DOHH2 (cell line): ENCODE results near the gene ENOX1.

ENCODE experiments used
- H3F3A ChIP-seq: fragments of 200-600 bp; sonication (generic), shearing (Covaris generic); 2 replicates; pipeline ENCODE4 v1.6.0; 2016; ENCODE audit warnings: antibody characterized with exemption, mild to moderate bottlenecking; ENCODE audit not compliant: control insufficient read depth, insufficient read depth
- H3K27ac ChIP-seq: fragments of 200-600 bp; sonication (generic); 2 replicates; pipeline ENCODE4 v1.5.1; 2014; ENCODE audit warnings: low read depth, mild to moderate bottlenecking, low read length, moderate library complexity
- H3K27me3 ChIP-seq: fragments of 200-600 bp; sonication (generic); 2 replicates; pipeline ENCODE4 v1.6.1; 2014; ENCODE audit warnings: mild to moderate bottlenecking, low read length, mixed read lengths; ENCODE audit not compliant: control insufficient read depth
- H3K36me3 ChIP-seq: fragments of 200-600 bp; sonication (generic); 2 replicates; pipeline ENCODE4 v1.6.1; 2014; ENCODE audit warnings: mild to moderate bottlenecking, low read length, moderate library complexity, mixed read lengths; ENCODE audit not compliant: control insufficient read depth
- H3K4me1 ChIP-seq: fragments of 200-600 bp; sonication (generic); 2 replicates; pipeline ENCODE4 v1.6.1; 2014; ENCODE audit warnings: mild to moderate bottlenecking, low read length, mixed read lengths; ENCODE audit not compliant: control insufficient read depth
- H3K4me2 ChIP-seq: fragments of 200-600 bp; sonication (generic); 2 replicates; pipeline ENCODE4 v1.6.0; 2014; ENCODE audit warnings: mild to moderate bottlenecking, low read length, moderate library complexity
- H3K4me3 ChIP-seq: fragments of 200-600 bp; sonication (generic); 2 replicates; pipeline ENCODE4 v1.5.1; 2014; ENCODE audit warnings: mild to moderate bottlenecking, low read length, mixed read lengths
- H3K79me2 ChIP-seq: fragments of 200-600 bp; sonication (generic); 2 replicates; pipeline ENCODE4 v1.6.1; 2014; ENCODE audit warnings: mild to moderate bottlenecking, low read length, mixed read lengths; ENCODE audit not compliant: control insufficient read depth
- H3K9me2 ChIP-seq: fragments of 200-600 bp; sonication (generic); replicated peaks from 2 replicates; pipeline ENCODE4 v1.6.1; 2014; ENCODE audit warnings: mild to moderate bottlenecking, low read length, mixed read lengths; ENCODE audit not compliant: control insufficient read depth
- H3K9me3 ChIP-seq: fragments of 200-600 bp; sonication (generic); 2 replicates; pipeline ENCODE4 v1.6.1; 2014; ENCODE audit warnings: antibody characterized with exemption, low read length, mixed read lengths; ENCODE audit not compliant: control insufficient read depth, insufficient read depth
- H4K20me1 ChIP-seq: fragments of 200-600 bp; sonication (generic); 2 replicates; pipeline ENCODE4 v1.6.0; 2014; ENCODE audit warnings: low read depth, mild to moderate bottlenecking, antibody characterized with exemption, low read length, moderate library complexity; ENCODE audit not compliant: control insufficient read depth, insufficient read depth
- EZH2phosphoT487 ChIP-seq: fragments of 200-600 bp; sonication (generic); IDR thresholded peaks from 2 replicates; pipeline ENCODE4 v1.6.1; 2017; ENCODE audit warnings: borderline replicate concordance, mild to moderate bottlenecking, antibody characterized with exemption, low read length, moderate library complexity, mixed read lengths
- TF ChIP-seq, protein P1 (sequence below): fragments of 200-600 bp; sonication (generic); IDR thresholded peaks from one replicate; pipeline ENCODE4 v1.5.1; 2014; ENCODE audit warnings: antibody characterized with exemption, mild to moderate bottlenecking, low read depth, low read length; ENCODE audit not compliant: poor library complexity, severe bottlenecking

The ENOX1 gene

DNA sequence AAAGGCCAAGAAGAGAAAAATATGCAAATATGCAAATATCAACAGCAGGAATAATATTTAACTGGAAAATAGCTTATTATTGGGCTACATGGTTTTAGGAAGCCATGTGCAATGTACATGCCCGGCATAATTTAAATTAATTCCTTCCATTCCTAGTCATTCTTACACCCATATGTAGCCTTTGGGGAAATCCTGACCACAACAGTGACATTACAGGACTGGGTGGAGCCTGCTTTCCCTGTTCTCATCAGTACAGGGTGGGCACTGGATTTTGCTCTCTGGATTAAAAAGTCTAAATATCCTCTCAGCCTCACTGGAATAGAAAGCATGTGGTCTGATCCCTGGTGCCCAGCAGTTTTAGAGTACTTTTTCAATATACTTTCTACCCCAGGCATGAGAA is 565.2 kb downstream of the ENOX1 start:
- H3K4me2 ChIP-seq: no peak overlapping the region
- no peaks in the 10 kb centered on the region for H4K20me1 ChIP-seq
- H3K4me1 ChIP-seq: no peaks in the 10 kb centered on the region
- no peaks in the 10 kb centered on the region for H3F3A ChIP-seq
- no peaks in the 10 kb centered on the region for H3K9me2 ChIP-seq
- no peak overlapping the region for H3K4me3 ChIP-seq
- H3K27me3 ChIP-seq: no peaks in the 10 kb centered on the region
- H3K27ac ChIP-seq: no peak overlapping the region
- H3K79me2 ChIP-seq: no peaks in the 10 kb centered on the region
- H3K9me3 ChIP-seq: no peaks in the 10 kb centered on the region
- TF ChIP-seq, protein P1, sequence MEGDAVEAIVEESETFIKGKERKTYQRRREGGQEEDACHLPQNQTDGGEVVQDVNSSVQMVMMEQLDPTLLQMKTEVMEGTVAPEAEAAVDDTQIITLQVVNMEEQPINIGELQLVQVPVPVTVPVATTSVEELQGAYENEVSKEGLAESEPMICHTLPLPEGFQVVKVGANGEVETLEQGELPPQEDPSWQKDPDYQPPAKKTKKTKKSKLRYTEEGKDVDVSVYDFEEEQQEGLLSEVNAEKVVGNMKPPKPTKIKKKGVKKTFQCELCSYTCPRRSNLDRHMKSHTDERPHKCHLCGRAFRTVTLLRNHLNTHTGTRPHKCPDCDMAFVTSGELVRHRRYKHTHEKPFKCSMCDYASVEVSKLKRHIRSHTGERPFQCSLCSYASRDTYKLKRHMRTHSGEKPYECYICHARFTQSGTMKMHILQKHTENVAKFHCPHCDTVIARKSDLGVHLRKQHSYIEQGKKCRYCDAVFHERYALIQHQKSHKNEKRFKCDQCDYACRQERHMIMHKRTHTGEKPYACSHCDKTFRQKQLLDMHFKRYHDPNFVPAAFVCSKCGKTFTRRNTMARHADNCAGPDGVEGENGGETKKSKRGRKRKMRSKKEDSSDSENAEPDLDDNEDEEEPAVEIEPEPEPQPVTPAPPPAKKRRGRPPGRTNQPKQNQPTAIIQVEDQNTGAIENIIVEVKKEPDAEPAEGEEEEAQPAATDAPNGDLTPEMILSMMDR: no peak
- no peak for TF ChIP-seq EZH2phosphoT487
- no peaks in the 10 kb centered on the region for H3K36me3 ChIP-seq

DNA sequence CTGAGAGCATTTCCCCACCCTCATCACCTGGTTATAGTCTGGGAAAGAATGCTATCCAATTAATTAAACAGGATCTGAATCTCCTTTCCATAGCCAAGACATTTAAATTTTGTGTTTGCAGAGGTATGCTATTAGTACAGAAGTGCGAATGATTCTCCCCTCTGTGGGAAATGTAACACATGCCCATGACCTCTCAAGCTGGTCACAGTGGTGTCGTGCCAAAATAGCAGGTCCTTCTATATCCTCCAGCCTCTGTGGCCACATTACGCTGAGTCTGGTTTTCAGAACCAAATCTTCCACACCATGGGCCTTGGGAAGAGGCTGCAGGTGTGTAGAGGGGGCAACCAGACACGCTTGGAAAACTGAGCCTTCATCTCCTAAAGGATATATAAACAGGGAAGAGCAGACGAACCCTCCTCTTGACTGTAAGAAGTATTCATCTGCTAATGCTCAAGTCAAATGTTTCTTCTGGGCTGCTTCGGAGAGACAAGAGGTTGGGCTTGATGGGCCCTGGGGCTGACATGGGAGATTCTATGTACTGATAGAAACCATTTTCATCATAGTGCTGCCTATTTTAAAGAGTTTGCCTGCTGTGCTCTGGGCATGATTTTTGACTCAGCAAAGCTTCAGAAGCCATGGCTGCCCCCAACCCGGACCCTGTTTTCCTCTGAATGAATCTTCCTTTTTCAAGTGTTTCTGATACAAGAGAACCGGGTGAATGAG is 565.7 kb downstream of the ENOX1 start:
- Histone ChIP-seq H3K9me3 (no peaks in the 10 kb centered on the region), H3K4me3 (no peak overlapping the region), H3K27ac (no peak overlapping the region), H3K79me2 (no peaks in the 10 kb centered on the region), H4K20me1 (no peaks in the 10 kb centered on the region), H3K36me3 (no peaks in the 10 kb centered on the region), H3K4me1 (no peaks in the 10 kb centered on the region), H3F3A (no peaks in the 10 kb centered on the region), H3K4me2 (no peak overlapping the region), H3K27me3 (no peaks in the 10 kb centered on the region), H3K9me2 (no peaks in the 10 kb centered on the region)
- TF ChIP-seq EZH2phosphoT487: no peak
- TF ChIP-seq, protein P1: no peak

DNA sequence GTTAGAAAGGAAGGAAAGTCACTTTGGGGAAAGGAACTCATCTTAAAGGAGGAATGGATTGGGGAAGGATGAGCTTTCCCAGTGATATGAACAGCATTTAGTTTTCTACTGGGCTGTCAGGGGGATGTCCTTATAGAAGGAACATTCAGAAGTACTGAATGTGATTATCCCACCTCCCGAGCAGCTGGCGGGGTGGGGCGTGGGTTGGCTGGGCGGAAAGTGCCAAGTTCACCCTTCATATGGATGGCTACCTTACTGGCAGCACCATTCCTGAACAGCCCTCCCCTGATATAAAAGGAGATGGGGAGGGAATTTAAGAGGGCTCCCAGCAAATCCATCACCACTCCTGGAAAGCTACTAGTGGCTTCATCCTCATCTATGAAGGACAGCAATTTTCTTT is 572.6 kb downstream of the ENOX1 start:
- Histone ChIP-seq H3K9me3 (no peaks in the 10 kb centered on the region), H3K36me3 (no peaks in the 10 kb centered on the region), H4K20me1 (no peaks in the 10 kb centered on the region), H3K27me3 (no peaks in the 10 kb centered on the region), H3K27ac (no peak overlapping the region), H3F3A (no peaks in the 10 kb centered on the region), H3K4me3 (no peak overlapping the region), H3K79me2 (no peaks in the 10 kb centered on the region), H3K4me1 (no peaks in the 10 kb centered on the region), H3K9me2 (no peaks in the 10 kb centered on the region), H3K4me2 (no peak overlapping the region)
- TF ChIP-seq, protein P1: no peak
- no peak for TF ChIP-seq EZH2phosphoT487
